A549 (cell line): ENCODE measurements around the gene PDLIM1. TPM values are rescaled to one million over a fixed set of nuclear protein-coding genes. Genes with fewer than 3 reads are reported as not detected.
A peak's percentile ranks its signal among the peaks of the same experiment; 100 is the strongest.
"Not testable (repeated sequence)": the region's sequence is repeated elsewhere in the genome, so short reads cannot be mapped to it uniquely, and the experiment has no call there.

Source experiments
- ATAC-seq, 2 experiments: fragments of 200-7000 bp in 1 of 2; fragments of >200 bp in 1 of 2; cut with Nextera tagmentation in 1 of 2; cut with Tn5 transposase in 1 of 2; 3 replicates each; pipeline versions ENCODE4 v1.8.0 to v1.9.1; 2018 to 2020; ENCODE audit warnings: mild to moderate bottlenecking in 1 of 2, moderate library complexity in 1 of 2
- CTCF ChIA-PET: fragments of 300-600 bp; sonication (Branson Sonifier 250); formaldehyde crosslinking; extraction: SDS; loops from one replicate; lab custom pipeline; 2021; ENCODE audit warnings: antibody characterized with exemption, inconsistent platforms; lab: Yijun Ruan, JAX
- POLR2A ChIA-PET: fragments of 350-600 bp; formaldehyde crosslinking; extraction: SDS; loops from one replicate; lab custom pipeline; 2021; ENCODE audit warnings: antibody characterized with exemption, inconsistent platforms; lab: Yijun Ruan, JAX
- DNase-seq, 2 experiments: peaks; one replicate each; pipeline versions ENCODE4 v3.0.0 to v3.0.0-alpha.2; 2011 to 2016; ENCODE audit warnings: low read depth in 1 of 2, low spot score in 1 of 2
- FAIRE-seq: peaks from 2 replicates; lab custom pipeline; 2011; peaks lifted over from hg19 to GRCh38; lab: Jason Lieb, UNC
- H3K27ac ChIP-seq, 2 experiments: fragments of >200 bp; sonication (Bioruptor Twin); formaldehyde crosslinking; 3 replicates each; pipeline ENCODE4 v1.5.1; 2016 to 2017
- H3K4me1 ChIP-seq: fragments of >200 bp; sonication (Bioruptor Twin); formaldehyde crosslinking; 3 replicates; pipeline ENCODE4 v1.6.1; 2016
- H3K4me2 ChIP-seq: fragments of >200 bp; sonication (Bioruptor Twin); formaldehyde crosslinking; 3 replicates; pipeline ENCODE4 v1.6.1; 2016
- H3K4me3 ChIP-seq: fragments of >200 bp; sonication (Bioruptor Twin); formaldehyde crosslinking; 3 replicates; pipeline ENCODE4 v1.5.1; 2016
- H3K9me3 ChIP-seq: fragments of >200 bp; sonication (Bioruptor Twin); formaldehyde crosslinking; 3 replicates; pipeline ENCODE4 v1.6.1; 2016
- BHLHE40 ChIP-seq: IDR thresholded peaks from 2 replicates; pipeline ENCODE4 v1.6.1; 2012; ENCODE audit warnings: low read depth, low read length, inconsistent platforms
- CBX2 ChIP-seq: fragments of 200-600 bp; sonication (generic); IDR thresholded peaks from 2 replicates; pipeline ENCODE4 v1.6.1; 2016; ENCODE audit warnings: low read depth, mild to moderate bottlenecking, borderline replicate concordance
- EP300 ChIP-seq, 2 experiments: fragments of >200 bp; sonication (Bioruptor Twin); formaldehyde crosslinking; IDR thresholded peaks; 2 replicates in 1 of 2; 3 replicates in 1 of 2; pipeline ENCODE4 v1.6.1; 2016 to 2017
- FOXS1 ChIP-seq: fragments of 250-450 bp; sonication (Bioruptor Pico); IDR thresholded peaks from 2 replicates; pipeline ENCODE4 v1.5.0; 2020; ENCODE audit warnings: mild to moderate bottlenecking, moderate library complexity
- GATA3 ChIP-seq: IDR thresholded peaks from 2 replicates; pipeline ENCODE4 v1.6.1; 2012; ENCODE audit warnings: borderline replicate concordance
- HOXA7 ChIP-seq: fragments of 250-450 bp; sonication (Bioruptor Pico); IDR thresholded peaks from 2 replicates; pipeline ENCODE4 v1.5.0; 2020; ENCODE audit warnings: mild to moderate bottlenecking, moderate library complexity
- HOXB13 ChIP-seq: fragments of 250-450 bp; sonication (Bioruptor Pico); IDR thresholded peaks from 2 replicates; pipeline ENCODE4 v1.5.0; 2020; ENCODE audit warnings: low read depth, mild to moderate bottlenecking, moderate library complexity
- JUN ChIP-seq, 2 experiments: fragments of >200 bp; sonication (Bioruptor Twin); formaldehyde crosslinking; IDR thresholded peaks; 2 replicates in 1 of 2; 3 replicates in 1 of 2; pipeline ENCODE4 v1.6.1; 2016 to 2017
- JUNB ChIP-seq: fragments of >200 bp; sonication (Bioruptor Twin); formaldehyde crosslinking; IDR thresholded peaks from 2 replicates; pipeline ENCODE4 v1.6.1; 2016
- KDM1A ChIP-seq: fragments of 200-600 bp; sonication (generic); IDR thresholded peaks from 2 replicates; pipeline ENCODE4 v1.6.1; 2016; ENCODE audit warnings: low read depth, mild to moderate bottlenecking
- NFE2L2 ChIP-seq: fragments of 150-350 bp; conservative IDR thresholded peaks from 2 replicates; pipeline ENCODE4 v1.6.1; 2014; ENCODE audit warnings: low read length
- NPAS2 ChIP-seq: fragments of 250-450 bp; sonication (Bioruptor Pico); IDR thresholded peaks from 2 replicates; pipeline ENCODE4 v1.8.0; 2022; ENCODE audit warnings: mild to moderate bottlenecking, moderate library complexity, borderline replicate concordance
- NR3C1 ChIP-seq: fragments of >200 bp; sonication (Bioruptor Twin); formaldehyde crosslinking; IDR thresholded peaks from 3 replicates; pipeline ENCODE4 v1.6.1; 2017
- PHF8 ChIP-seq: fragments of 200-600 bp; sonication (generic); IDR thresholded peaks from 2 replicates; pipeline ENCODE4 v1.6.1; 2016; ENCODE audit warnings: low read depth, mild to moderate bottlenecking, antibody characterized with exemption, moderate library complexity, borderline replicate concordance
- POLR2A ChIP-seq: IDR thresholded peaks from 2 replicates; pipeline ENCODE4 v1.6.1; 2012; ENCODE audit warnings: mild to moderate bottlenecking, low read length
- POLR2AphosphoS2 ChIP-seq: conservative IDR thresholded peaks from 2 replicates; pipeline ENCODE4 v1.6.1; 2012; ENCODE audit warnings: low read length, improper control_type of control experiment, inconsistent platforms
- RARB ChIP-seq: fragments of 250-450 bp; sonication (Bioruptor Pico); IDR thresholded peaks from 2 replicates; pipeline ENCODE4 v1.8.0; 2021; ENCODE audit warnings: mild to moderate bottlenecking, moderate library complexity
- RFX5 ChIP-seq: fragments of 450-650 bp; IDR thresholded peaks from 2 replicates; pipeline ENCODE4 v1.7.1; 2014; ENCODE audit warnings: antibody characterized with exemption, mild to moderate bottlenecking, moderate library complexity
- SREBF2 ChIP-seq: fragments of 450-650 bp; IDR thresholded peaks from 2 replicates; pipeline ENCODE4 v1.6.1; 2014; ENCODE audit warnings: mild to moderate bottlenecking, moderate library complexity
- TP53 ChIP-seq: fragments of 250-450 bp; sonication (Bioruptor Pico); IDR thresholded peaks from 2 replicates; pipeline ENCODE4 v1.5.0; 2021; ENCODE audit warnings: mild to moderate bottlenecking, moderate library complexity
- ZNF302 ChIP-seq: fragments of 250-450 bp; sonication (Bioruptor Pico); IDR thresholded peaks from 2 replicates; pipeline ENCODE4 v1.9.0; 2021; ENCODE audit warnings: inconsistent platforms, mild to moderate bottlenecking, moderate library complexity
- WGBS: methylation state at CpG from one replicate; pipeline ENCODE4 v1.1.6; 2017; ENCODE audit errors: missing lambda C conversion rate; 5-methylcytosine and 5-hydroxymethylcytosine counted together
- polyA plus RNA-seq, 4 experiments: library from polyadenylated mRNA; depleted of rRNA in 3 of 4; stranded (reverse); fragments of >200 nt; fragmentation: RNase III in 1 of 4; extraction: RNeasy Plus Mini Kit Qiagen cat#74134 plus additional on column Dnase treatment in 1 of 4; gene quantifications; 2 replicates in 3 of 4; 3 replicates in 1 of 4; pipeline ENCODE4 v1.2.3, GENCODE V29; 2011 to 2017
- TF ChIP-seq, protein P1 (sequence below): IDR thresholded peaks from 2 replicates; pipeline ENCODE4 v1.6.1; 2012
- TF ChIP-seq, protein P2 (sequence below): fragments of 200-600 bp; sonication (generic); IDR thresholded peaks from 2 replicates; pipeline ENCODE4 v1.6.1; 2016; ENCODE audit warnings: antibody characterized with exemption, mild to moderate bottlenecking, moderate library complexity
- TF ChIP-seq, protein P3 (sequence below): IDR thresholded peaks from 2 replicates; pipeline ENCODE4 v1.6.1; 2012; ENCODE audit warnings: low read depth, borderline replicate concordance
- TF ChIP-seq, protein P4 (sequence below): fragments of 250-450 bp; sonication (Bioruptor Pico); IDR thresholded peaks from 2 replicates; pipeline ENCODE4 v1.5.0; 2020; ENCODE audit warnings: low read depth, mild to moderate bottlenecking, moderate library complexity

The PDLIM1 gene
- polyA plus RNA-seq, 2 of the 4 experiments (the other 2 are of a cell fraction): 92.5 to 128 TPM

DNA sequence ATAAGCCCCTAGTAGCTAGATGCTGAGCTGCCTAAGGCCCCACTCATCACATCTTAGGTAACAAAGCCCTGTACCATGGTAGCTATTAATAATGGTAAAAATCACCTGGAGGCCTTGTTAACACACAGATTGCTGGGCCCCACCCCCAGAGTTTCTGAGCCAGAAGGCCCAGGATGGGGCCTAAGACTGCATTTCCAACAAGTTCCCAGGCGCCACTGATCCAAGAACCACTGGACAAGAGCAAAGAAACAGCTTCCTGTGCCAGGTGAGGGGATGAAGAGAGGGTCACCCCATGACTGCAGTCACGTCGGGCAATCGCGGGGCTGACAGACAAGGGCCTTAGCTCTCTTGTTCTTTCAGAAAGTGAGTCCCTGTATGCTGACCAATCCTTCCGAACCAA lies 50.0 kb downstream of the PDLIM1 start:
- H3K9me3 ChIP-seq: no peaks in the 10 kb centered on the region
- peaks cover 32% of the 10 kb centered on the region for H3K4me1 ChIP-seq
- H3K4me3 ChIP-seq: no peak overlapping the region
- CTCF ChIA-PET: interaction anchor here (0.9 to 18.4 kb wide), 10 partner anchors 7 to 186 kb away, joined by 3 to 637 read pairs (median 8); no protein-coding TSS in a partner anchor
- TF ChIP-seq SREBF2: no peak
- TF ChIP-seq, protein P1, sequence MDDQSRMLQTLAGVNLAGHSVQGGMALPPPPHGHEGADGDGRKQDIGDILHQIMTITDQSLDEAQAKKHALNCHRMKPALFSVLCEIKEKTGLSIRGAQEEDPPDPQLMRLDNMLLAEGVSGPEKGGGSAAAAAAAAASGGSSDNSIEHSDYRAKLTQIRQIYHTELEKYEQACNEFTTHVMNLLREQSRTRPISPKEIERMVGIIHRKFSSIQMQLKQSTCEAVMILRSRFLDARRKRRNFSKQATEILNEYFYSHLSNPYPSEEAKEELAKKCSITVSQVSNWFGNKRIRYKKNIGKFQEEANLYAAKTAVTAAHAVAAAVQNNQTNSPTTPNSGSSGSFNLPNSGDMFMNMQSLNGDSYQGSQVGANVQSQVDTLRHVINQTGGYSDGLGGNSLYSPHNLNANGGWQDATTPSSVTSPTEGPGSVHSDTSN: no peak
- no peak for TF ChIP-seq RFX5
- TF ChIP-seq, protein P2, sequence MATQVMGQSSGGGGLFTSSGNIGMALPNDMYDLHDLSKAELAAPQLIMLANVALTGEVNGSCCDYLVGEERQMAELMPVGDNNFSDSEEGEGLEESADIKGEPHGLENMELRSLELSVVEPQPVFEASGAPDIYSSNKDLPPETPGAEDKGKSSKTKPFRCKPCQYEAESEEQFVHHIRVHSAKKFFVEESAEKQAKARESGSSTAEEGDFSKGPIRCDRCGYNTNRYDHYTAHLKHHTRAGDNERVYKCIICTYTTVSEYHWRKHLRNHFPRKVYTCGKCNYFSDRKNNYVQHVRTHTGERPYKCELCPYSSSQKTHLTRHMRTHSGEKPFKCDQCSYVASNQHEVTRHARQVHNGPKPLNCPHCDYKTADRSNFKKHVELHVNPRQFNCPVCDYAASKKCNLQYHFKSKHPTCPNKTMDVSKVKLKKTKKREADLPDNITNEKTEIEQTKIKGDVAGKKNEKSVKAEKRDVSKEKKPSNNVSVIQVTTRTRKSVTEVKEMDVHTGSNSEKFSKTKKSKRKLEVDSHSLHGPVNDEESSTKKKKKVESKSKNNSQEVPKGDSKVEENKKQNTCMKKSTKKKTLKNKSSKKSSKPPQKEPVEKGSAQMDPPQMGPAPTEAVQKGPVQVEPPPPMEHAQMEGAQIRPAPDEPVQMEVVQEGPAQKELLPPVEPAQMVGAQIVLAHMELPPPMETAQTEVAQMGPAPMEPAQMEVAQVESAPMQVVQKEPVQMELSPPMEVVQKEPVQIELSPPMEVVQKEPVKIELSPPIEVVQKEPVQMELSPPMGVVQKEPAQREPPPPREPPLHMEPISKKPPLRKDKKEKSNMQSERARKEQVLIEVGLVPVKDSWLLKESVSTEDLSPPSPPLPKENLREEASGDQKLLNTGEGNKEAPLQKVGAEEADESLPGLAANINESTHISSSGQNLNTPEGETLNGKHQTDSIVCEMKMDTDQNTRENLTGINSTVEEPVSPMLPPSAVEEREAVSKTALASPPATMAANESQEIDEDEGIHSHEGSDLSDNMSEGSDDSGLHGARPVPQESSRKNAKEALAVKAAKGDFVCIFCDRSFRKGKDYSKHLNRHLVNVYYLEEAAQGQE: no peak
- no peak for TF ChIP-seq NFE2L2
- TF ChIP-seq BHLHE40: no peak
- TF ChIP-seq POLR2AphosphoS2: no peak
- no peak for TF ChIP-seq JUNB
- no peak for TF ChIP-seq RARB (CRISPR knock-in tag)
- TF ChIP-seq CBX2: no peak
- no peak for TF ChIP-seq NR3C1
- TF ChIP-seq FOXS1: no peak
- TF ChIP-seq JUN (IDR thresholded peaks at IDR 0.05): no peak
- TF ChIP-seq POLR2A: no peak
- TF ChIP-seq KDM1A: no peak
- TF ChIP-seq HOXA7 (CRISPR knock-in tag): no peak
- TF ChIP-seq NPAS2 (CRISPR knock-in tag): no peak
- TF ChIP-seq, protein P3, sequence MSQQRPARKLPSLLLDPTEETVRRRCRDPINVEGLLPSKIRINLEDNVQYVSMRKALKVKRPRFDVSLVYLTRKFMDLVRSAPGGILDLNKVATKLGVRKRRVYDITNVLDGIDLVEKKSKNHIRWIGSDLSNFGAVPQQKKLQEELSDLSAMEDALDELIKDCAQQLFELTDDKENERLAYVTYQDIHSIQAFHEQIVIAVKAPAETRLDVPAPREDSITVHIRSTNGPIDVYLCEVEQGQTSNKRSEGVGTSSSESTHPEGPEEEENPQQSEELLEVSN: no peak
- TF ChIP-seq, all 56 proteins: peak for 0
- 79% methylated on average over 6 of the region's 6 CpGs for WGBS
- FAIRE-seq (no peak), ATAC-seq (no peak), DNase-seq (no peak)
- Histone ChIP-seq H3K27ac (peak overlapping the region in 1 of 2 experiments; percentile 69; a peak in 1 of 6 replicates), H3K4me2 (no peak overlapping the region)
- POLR2A ChIA-PET: no interaction called here

GRCh38 chr10:95240096-95240495 lies 50.7 kb downstream of the PDLIM1 start:
- FAIRE-seq, H3K9me3 ChIP-seq, POLR2A ChIA-PET, DNase-seq, H3K27ac ChIP-seq, ATAC-seq, H3K4me2 ChIP-seq, H3K4me3 ChIP-seq: not testable (repeated sequence)
- CTCF ChIA-PET: interaction anchor here (0.6 to 18.4 kb wide), 8 partner anchors 9 to 438 kb away, joined by 3 to 637 read pairs (median 4); no protein-coding TSS in a partner anchor
- WGBS: 99% methylated on average over 3 of the region's 3 CpGs
- H3K4me1 ChIP-seq: peaks cover 40% of the 10 kb centered on the region

DNA sequence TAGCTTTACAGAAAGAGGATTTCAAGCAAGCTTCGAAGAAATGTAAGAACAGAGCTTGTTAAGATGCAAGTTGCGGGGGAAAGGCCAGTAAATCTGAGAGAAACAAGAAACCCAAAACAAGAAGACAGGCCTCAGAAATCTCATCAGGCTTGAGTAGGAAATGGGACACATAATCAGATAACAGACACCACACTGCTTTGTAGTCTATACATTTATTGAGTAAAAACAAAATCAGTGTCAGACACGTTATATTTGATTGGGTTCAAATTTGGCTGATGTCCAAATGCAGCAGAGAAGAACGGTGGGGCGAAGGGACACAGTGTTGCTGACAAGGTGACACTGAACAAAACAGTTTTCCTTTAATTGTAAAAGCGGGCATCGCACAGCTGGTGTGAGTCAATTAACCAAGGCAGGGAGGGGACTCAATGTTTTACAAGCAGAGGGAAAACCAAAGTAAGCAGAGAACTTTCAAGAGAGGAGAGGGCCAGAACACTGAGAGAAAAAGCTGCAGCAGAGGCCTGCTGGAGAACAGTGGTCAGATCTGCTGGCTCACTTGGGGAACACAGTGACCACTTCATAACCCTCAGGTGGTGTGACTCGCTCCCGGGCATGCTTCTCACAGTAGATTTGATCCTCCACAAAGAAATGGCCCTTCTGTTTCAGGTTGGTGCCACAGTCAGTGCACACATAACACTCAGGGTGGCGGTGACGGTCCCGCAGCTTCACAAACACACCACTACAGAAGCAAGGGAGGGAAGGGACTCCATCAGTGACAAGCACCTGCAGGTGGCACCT lies 53.2 kb downstream of the PDLIM1 start:
- POLR2A ChIA-PET: no interaction called here
- FAIRE-seq (no peak), DNase-seq (no peak), ATAC-seq (peak in 1 of 2 experiments; percentile 55; a peak in 2 of 6 replicates)
- Histone ChIP-seq H3K27ac (peak overlapping the region; percentile 63 to 85; a peak in 4 of 6 replicates), H3K4me2 (no peak overlapping the region), H3K9me3 (no peaks in the 10 kb centered on the region), H3K4me1 (peaks cover 35% of the 10 kb centered on the region), H3K4me3 (no peak overlapping the region)
- no peak for TF ChIP-seq HOXB13 (CRISPR knock-in tag)
- TF ChIP-seq GATA3: no peak
- TF ChIP-seq EP300 (IDR thresholded peaks at IDR 0.05): no peak
- TF ChIP-seq ZNF302 (CRISPR knock-in tag): no peak
- TF ChIP-seq, protein P4, sequence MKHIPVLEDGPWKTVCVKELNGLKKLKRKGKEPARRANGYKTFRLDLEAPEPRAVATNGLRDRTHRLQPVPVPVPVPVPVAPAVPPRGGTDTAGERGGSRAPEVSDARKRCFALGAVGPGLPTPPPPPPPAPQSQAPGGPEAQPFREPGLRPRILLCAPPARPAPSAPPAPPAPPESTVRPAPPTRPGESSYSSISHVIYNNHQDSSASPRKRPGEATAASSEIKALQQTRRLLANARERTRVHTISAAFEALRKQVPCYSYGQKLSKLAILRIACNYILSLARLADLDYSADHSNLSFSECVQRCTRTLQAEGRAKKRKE (CRISPR knock-in tag): no peak
- TF ChIP-seq TP53: no peak
- TF ChIP-seq PHF8: no peak
- TF ChIP-seq RFX5: no peak
- WGBS: 77% methylated on average over 11 of the region's 12 CpGs
- CTCF ChIA-PET: interaction anchor here (0.6 to 18.4 kb wide), 11 partner anchors 9 to 124 kb away, joined by 3 to 637 read pairs (median 7); no protein-coding TSS in a partner anchor
